ENCODE results near the gene C6.

DNA sequence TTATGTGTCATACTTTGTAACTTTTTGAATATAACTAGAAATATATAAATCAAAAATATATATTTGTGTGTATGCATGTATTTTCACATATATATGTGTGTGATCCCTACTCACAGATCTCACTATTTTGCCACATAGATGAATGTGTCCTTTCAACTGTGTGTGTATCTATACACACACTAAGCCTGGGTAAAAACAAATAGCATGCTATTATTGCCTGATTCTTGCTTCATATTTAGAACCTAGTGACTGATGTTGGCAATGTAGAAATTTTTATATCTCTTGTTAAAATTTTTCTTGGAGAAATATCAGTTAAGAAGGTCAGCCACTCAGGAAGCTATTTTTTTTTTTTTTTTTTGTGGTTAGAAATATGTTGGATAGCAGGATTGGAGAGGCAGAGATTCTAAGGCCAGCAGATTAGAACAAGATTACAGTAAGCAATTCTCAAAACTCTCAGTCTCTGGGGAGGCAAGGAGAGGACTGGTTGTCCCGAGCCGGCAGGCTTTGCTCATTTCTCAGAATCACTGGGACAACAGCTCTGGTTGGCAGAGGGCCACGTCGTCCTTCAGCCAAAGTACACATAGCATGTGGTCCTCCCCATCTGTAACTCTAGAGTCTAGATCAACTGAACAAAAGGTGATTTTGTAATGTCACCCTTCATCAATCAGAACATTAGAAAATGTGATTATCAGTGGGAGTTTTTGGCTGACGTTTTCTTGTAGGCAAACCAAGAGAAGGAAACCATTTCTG, 19.7 kb downstream of the C6 start:
- TF ChIP-seq POLR2A (IDR thresholded peaks at IDR 0.05; ENCODE audit: low read depth) (no peak), POLR2AphosphoS5 (IDR thresholded peaks at IDR 0.05) (peak; percentile 87 to 90), EP300 (IDR thresholded peaks at IDR 0.05) (peak; percentile 92)
- TF ChIP-seq, protein P1, sequence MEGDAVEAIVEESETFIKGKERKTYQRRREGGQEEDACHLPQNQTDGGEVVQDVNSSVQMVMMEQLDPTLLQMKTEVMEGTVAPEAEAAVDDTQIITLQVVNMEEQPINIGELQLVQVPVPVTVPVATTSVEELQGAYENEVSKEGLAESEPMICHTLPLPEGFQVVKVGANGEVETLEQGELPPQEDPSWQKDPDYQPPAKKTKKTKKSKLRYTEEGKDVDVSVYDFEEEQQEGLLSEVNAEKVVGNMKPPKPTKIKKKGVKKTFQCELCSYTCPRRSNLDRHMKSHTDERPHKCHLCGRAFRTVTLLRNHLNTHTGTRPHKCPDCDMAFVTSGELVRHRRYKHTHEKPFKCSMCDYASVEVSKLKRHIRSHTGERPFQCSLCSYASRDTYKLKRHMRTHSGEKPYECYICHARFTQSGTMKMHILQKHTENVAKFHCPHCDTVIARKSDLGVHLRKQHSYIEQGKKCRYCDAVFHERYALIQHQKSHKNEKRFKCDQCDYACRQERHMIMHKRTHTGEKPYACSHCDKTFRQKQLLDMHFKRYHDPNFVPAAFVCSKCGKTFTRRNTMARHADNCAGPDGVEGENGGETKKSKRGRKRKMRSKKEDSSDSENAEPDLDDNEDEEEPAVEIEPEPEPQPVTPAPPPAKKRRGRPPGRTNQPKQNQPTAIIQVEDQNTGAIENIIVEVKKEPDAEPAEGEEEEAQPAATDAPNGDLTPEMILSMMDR (IDR thresholded peaks at IDR 0.05): no peak
